Esophagus muscularis mucosa (tissue), 4 donors: ENCODE results near the gene ATP1B4.

Experiments used
- EP300 ChIP-seq: sonication (generic); formaldehyde crosslinking; IDR thresholded peaks from one replicate; pipeline ENCODE4 v1.6.1; 2017; ENCODE audit warnings: antibody characterized with exemption
- POLR2A ChIP-seq: fragments of 450-650 bp; IDR thresholded peaks from one replicate; pipeline ENCODE4 v1.6.1; 2017; ENCODE audit warnings: antibody characterized with exemption, moderate library complexity, mild to moderate bottlenecking, low read depth
- POLR2AphosphoS5 ChIP-seq, 2 donors: sonication (generic); formaldehyde crosslinking; IDR thresholded peaks; one replicate each; pipeline ENCODE4 v1.6.1; 2017; ENCODE audit warnings: antibody characterized with exemption in 2 of 2
- TF ChIP-seq, protein P1 (sequence below), 3 experiments: fragments of 200-600 bp in 2 of 3; fragments of 450-650 bp in 1 of 3; sonication (generic) in 2 of 3; IDR thresholded peaks; one replicate each; pipeline ENCODE4 v1.5.1; 2017 to 2019; ENCODE audit warnings: antibody characterized with exemption in 3 of 3, mild to moderate bottlenecking in 2 of 3, moderate library complexity in 1 of 3

DNA sequence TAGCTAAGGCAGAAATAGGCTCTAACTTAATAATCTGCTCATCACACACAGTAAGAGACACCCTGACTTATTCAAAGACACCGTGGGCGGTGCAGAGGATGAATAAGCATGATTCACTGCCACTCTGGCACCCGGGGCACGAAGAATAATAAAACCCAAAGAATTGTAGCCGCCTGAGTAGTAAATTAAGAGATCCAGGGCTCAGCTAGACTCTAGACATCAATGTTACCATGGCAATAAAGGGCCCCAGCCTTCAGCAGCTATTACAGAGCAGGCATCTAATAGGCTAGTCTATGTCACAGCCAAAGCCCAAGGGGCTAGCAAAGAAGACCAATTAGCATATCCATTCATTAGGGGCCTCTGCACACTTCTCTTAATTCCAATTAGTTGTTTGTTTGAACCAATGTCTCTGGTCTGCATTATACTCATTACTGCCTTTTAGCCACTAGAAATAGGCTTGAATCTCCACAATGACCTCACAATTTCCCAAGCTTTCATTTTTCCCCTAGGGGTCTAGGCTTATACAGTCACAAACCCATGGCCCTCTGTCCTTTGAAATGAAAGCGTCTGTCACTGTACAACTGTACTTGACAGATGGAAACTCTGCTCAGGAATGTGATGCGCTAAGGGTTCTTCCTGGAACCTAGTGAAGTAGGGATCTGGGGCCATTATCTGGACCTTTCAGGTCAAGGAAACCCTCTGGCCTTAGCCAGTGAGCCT lies 3.0 kb upstream of the ATP1B4 start:
- TF ChIP-seq, protein P1, sequence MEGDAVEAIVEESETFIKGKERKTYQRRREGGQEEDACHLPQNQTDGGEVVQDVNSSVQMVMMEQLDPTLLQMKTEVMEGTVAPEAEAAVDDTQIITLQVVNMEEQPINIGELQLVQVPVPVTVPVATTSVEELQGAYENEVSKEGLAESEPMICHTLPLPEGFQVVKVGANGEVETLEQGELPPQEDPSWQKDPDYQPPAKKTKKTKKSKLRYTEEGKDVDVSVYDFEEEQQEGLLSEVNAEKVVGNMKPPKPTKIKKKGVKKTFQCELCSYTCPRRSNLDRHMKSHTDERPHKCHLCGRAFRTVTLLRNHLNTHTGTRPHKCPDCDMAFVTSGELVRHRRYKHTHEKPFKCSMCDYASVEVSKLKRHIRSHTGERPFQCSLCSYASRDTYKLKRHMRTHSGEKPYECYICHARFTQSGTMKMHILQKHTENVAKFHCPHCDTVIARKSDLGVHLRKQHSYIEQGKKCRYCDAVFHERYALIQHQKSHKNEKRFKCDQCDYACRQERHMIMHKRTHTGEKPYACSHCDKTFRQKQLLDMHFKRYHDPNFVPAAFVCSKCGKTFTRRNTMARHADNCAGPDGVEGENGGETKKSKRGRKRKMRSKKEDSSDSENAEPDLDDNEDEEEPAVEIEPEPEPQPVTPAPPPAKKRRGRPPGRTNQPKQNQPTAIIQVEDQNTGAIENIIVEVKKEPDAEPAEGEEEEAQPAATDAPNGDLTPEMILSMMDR (IDR thresholded peaks at IDR 0.05), result no peak
- TF ChIP-seq POLR2A (no peak), EP300 (no peak), POLR2AphosphoS5 (IDR thresholded peaks at IDR 0.05) (no peak)
